Esophagus (tissue), 2 donors: Measurements from ENCODE around the gene AQP9. TPM values are rescaled to one million over a fixed set of nuclear protein-coding genes. Genes with fewer than 3 reads are reported as not detected.
"Not testable (repeated sequence)": the region's sequence is repeated elsewhere in the genome, so short reads cannot be mapped to it uniquely, and the experiment has no call there.

Source experiments
- H3K27ac ChIP-seq, 2 donors: one replicate each; pipeline ENCODE4 v1.5.1; 2013; ENCODE audit warnings: low read depth in 2 of 2, mild to moderate bottlenecking in 2 of 2, inconsistent platforms in 1 of 2, low read length in 1 of 2, moderate library complexity in 1 of 2
- H3K27me3 ChIP-seq, 2 donors: one replicate each; pipeline ENCODE4 v1.6.1; 2013; ENCODE audit warnings: low read length in 2 of 2, control low read depth in 1 of 2, mild to moderate bottlenecking in 1 of 2; ENCODE audit not compliant: insufficient read depth in 2 of 2, control insufficient read depth in 1 of 2
- H3K36me3 ChIP-seq, 2 donors: one replicate each; pipeline ENCODE4 v1.6.1; 2013; ENCODE audit warnings: low read length in 1 of 2; ENCODE audit not compliant: control insufficient read depth in 2 of 2, insufficient read depth in 2 of 2
- H3K4me1 ChIP-seq, 2 donors: one replicate each; pipeline ENCODE4 v1.6.1; 2013; ENCODE audit warnings: low read length in 1 of 2; ENCODE audit not compliant: control insufficient read depth in 2 of 2, insufficient read depth in 2 of 2
- H3K4me3 ChIP-seq, 2 donors: one replicate each; pipeline ENCODE4 v1.5.1; 2013; ENCODE audit warnings: low read length in 2 of 2, mild to moderate bottlenecking in 2 of 2, low read depth in 1 of 2, moderate library complexity in 1 of 2
- H3K9me3 ChIP-seq, 2 donors: one replicate each; pipeline ENCODE4 v1.6.1; 2013; ENCODE audit warnings: mild to moderate bottlenecking in 2 of 2, low read depth in 1 of 2, low read length in 1 of 2, moderate library complexity in 1 of 2; ENCODE audit not compliant: control insufficient read depth in 2 of 2, insufficient read depth in 1 of 2
- WGBS, 2 donors: extraction: QIAGEN DNeasy Blood & Tissue Kit; methylation state at CpG; one replicate each; pipeline ENCODE4 v1.1.7; 2013; 5-methylcytosine and 5-hydroxymethylcytosine counted together
- polyA plus RNA-seq, 2 donors: library from polyadenylated mRNA; stranded (reverse); fragments of 200-250 nt; gene quantifications; one replicate each; pipeline ENCODE4 v1.2.3, GENCODE V29; 2013
- donor health status: healthy with polysubstance abuse.
- donor health status: Bipolar disorder and iron deficiency.

AQP9 gene, protein sequence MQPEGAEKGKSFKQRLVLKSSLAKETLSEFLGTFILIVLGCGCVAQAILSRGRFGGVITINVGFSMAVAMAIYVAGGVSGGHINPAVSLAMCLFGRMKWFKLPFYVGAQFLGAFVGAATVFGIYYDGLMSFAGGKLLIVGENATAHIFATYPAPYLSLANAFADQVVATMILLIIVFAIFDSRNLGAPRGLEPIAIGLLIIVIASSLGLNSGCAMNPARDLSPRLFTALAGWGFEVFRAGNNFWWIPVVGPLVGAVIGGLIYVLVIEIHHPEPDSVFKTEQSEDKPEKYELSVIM
- under 1 TPM; 0.05 to 0.33 TPM for polyA plus RNA-seq

DNA sequence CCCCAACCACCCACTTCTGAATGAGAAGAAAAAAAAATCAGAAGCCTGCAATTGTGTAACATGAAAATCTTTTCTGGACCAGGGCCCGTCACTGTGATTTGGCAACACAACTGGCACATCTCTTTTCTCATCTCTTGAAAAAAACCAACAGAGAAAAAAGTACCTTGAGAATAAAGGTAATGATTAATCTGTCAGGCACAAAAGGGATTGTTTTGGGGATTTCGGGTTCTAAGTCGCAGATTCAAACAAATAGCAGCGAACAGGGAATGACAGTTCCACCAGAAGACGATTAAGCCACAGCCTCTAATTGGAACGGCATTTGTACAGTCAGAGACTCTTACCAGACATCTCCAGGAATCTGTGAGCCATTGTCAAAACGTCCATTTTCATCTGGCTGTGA is at the start of gene AQP9:
AQP9 (plus strand) TSS at position 276 of the 400 bp plus-strand sequence. CDS start 185 bp downstream, outside the sequence.
- WGBS, 2 donors: 50 to 51% methylated on average over 7 of the region's 7 CpGs

DNA sequence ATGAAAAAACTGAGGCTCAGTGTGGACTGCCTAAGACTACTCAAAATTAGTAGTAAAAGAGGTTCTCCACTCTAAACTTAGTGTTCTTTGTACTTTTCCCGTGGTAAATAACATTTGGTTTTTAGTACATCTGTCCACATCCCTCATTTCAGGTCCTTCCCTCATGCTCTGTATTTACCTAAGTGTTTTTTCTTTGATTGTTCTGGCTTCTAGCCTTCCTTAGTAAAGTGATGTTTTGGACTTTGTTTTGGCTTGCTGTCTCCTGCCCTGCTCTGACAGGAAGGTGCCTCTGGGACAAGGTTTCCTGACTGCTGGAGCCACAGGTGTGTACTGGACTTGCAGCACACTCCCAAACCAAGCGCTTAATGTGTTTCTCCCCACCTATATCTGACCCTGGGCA is 42.8 kb upstream of the AQP9 start:
- H3K4me1 ChIP-seq: no peaks in the 10 kb centered on the region
- no peak overlapping the region for H3K4me3 ChIP-seq
- no peaks in the 10 kb centered on the region for H3K9me3 ChIP-seq
- 36% methylated on average over 2 of the region's 2 CpGs for WGBS, 2 donors
- H3K36me3 ChIP-seq: no peaks in the 10 kb centered on the region
- H3K27me3 ChIP-seq: no peaks in the 10 kb centered on the region
- H3K27ac ChIP-seq: no peak overlapping the region

More for the DNA sequence above, at the start of gene AQP9:
- Histone ChIP-seq H3K27me3 (no peaks in the 10 kb centered on the region), H3K4me3 (no peak within 1 kb of the TSS), H3K9me3 (no peaks in the 10 kb centered on the region), H3K4me1 (no peaks in the 10 kb centered on the region), H3K27ac (no peak within 1 kb of the TSS), H3K36me3 (no peaks in the 10 kb centered on the region)

DNA sequence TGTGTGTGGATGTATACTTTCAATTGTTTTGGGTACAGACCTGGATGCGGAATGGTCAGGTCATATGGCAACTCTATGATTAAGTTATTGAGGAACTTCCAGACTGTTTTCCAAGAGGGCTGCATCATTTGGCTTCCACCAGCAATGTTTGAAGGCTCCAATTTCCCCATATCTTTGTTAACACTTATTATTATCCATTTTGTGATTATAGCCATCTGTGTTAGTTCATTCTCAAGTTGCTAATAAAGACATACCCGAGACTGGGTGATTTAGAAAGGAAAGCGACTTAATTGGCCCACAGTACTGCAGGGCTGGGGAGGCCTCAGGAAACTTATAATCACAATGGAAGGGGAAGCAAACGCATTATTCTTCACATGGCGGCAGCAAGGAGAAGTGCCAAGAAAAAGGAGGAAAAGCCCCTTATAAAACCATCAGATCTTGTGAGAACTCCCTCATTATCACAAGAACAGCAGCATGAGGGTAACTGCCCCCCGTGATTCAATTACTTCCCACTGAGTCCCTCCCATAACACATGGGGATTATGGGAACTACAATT is 41.6 kb upstream of the AQP9 start:
- Histone ChIP-seq H3K4me1 (no peaks in the 10 kb centered on the region), H3K36me3 (no peaks in the 10 kb centered on the region), H3K27ac (no peak overlapping the region), H3K9me3 (no peaks in the 10 kb centered on the region), H3K4me3 (peak overlapping the region in 1 of 2 donors; percentile 1), H3K27me3 (no peaks in the 10 kb centered on the region)
- 86 to 89% methylated on average over 6 of the region's 6 CpGs for WGBS, 2 donors

DNA sequence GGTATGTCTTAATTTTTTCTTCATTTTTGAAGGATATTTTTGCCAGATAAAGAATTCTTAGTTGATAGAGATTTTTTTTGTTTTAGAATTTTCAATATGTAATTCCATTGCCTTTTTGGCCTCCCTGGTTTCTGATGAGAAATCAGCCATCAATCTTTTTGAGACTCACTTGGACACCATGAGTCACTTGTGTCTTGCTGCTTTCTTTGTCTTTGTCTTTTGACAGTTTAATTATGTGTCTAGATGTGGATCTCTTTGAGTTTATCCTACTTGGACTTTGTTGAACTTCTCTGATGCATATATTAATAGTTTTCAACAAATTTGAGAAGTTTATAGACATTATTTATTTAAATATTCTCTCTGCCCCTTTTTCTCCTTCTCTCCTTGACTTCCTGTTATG is 34.7 kb upstream of the AQP9 start:
- Histone ChIP-seq H3K27ac (no peak overlapping the region), H3K9me3 (no peaks in the 10 kb centered on the region), H3K4me1 (no peaks in the 10 kb centered on the region), H3K27me3 (no peaks in the 10 kb centered on the region), H3K36me3 (no peaks in the 10 kb centered on the region), H3K4me3 (no peak overlapping the region)

DNA sequence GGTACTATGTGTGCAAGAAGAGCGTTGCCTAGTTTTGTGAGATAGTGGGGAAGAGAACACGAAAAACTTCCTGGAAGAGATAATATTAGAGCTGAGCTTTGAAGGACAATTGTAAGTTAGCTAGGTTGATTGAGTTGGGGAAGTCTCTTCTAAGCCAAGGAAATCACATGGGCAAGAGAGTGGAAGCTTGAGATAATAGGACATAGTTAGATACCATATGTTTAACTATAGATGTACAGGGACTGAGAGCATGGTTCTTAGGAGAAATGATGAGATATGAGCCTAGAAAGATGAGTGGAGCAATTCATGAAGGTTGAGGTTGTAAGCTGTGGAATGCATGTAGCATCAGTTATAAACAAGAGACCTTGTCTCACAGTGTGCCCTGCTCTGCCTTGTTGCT is 30.1 kb upstream of the AQP9 start:
- WGBS, 2 donors: 79 to 80% methylated on average over 2 of the region's 2 CpGs
- Histone ChIP-seq H3K27ac (no peak overlapping the region), H3K4me1 (no peaks in the 10 kb centered on the region), H3K27me3 (no peaks in the 10 kb centered on the region), H3K4me3 (no peak overlapping the region), H3K9me3 (no peaks in the 10 kb centered on the region), H3K36me3 (no peaks in the 10 kb centered on the region)

DNA sequence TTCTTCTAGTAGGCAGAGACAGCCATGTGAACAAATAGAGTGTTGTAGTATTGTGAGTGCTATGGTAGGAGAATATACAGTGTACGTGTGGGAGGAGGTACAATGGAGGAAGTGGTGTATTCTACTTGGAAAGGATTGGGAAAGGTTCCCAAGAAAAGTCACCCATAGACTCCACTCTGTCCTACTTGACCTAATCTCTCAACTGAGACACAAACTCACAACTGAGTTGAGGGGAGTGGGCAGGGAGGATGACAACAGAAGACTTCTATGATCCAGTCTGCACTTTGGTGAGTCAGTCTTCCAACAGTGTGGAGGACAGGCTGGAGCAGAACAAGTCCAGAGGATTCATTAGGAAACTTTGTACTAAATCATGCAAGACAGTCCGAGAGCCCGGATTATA is 28.8 kb upstream of the AQP9 start:
- Histone ChIP-seq H3K4me1 (no peaks in the 10 kb centered on the region), H3K4me3 (no peak overlapping the region), H3K9me3 (no peaks in the 10 kb centered on the region), H3K27me3 (no peaks in the 10 kb centered on the region), H3K36me3 (no peaks in the 10 kb centered on the region), H3K27ac (no peak overlapping the region)
- WGBS, 2 donors: 89 to 93% methylated on average over 3 of the region's 3 CpGs

DNA sequence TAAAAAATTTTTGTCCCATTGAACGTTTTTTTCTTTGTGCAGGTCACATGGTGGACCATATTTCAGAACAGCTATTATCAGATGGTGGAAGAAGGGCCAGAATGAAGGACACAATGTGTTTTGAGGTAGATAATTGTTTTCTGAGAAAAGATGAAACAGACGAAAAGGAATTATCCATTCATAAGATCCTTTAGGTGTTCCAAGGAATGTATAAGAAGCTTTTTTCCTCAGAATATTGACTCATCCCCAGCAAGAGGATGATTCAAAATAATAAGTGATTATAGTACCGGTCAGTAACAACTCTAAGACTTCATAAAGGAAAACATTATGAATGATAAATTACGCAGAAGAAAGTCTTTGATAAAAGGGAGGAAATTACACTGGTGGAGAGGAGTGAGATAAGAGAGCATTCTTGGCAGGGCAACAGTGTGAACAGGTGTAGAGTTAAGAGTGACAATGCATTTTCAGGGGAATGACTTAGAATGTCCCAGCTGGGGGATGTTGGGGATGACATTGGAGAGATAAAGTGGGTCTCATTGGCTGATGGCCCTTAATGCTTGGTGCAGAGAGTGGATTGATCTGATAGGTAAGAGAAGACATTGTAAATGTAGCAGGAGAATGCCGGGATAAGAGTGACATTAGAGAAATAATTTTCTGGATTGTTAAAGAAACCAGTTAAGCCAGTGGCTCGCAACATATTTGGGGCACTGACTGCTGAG is 27.0 kb upstream of the AQP9 start:
- WGBS, 2 donors: 54 to 70% methylated on average over 6 of the region's 6 CpGs
- Histone ChIP-seq H3K27me3 (no peaks in the 10 kb centered on the region), H3K4me3 (no peak overlapping the region), H3K27ac (no peak overlapping the region), H3K4me1 (no peaks in the 10 kb centered on the region), H3K9me3 (no peaks in the 10 kb centered on the region), H3K36me3 (no peaks in the 10 kb centered on the region)

DNA sequence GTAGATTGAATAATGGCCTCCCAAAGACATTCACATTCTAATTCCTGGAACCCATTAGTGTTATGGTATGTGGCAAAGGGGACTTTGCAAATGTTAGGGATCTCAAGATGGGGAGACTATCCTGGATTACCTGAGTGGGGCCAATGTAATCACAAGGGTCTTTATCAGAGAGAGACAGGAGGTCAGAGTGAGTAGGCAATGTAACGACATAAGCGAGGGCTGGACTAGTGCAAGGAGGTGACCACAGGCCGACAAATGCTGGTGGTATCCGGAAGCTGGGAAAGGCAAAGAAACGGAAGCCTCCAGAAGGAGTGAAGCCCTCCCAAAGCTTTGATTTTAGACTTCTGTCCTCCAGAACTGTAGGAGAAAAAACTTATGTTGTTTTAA is 26.5 kb upstream of the AQP9 start:
- no peaks in the 10 kb centered on the region for H3K36me3 ChIP-seq
- WGBS, 2 donors: 85 to 94% methylated on average over 5 of the region's 5 CpGs
- H3K4me3 ChIP-seq: no peak overlapping the region
- no peaks in the 10 kb centered on the region for H3K27me3 ChIP-seq
- H3K27ac ChIP-seq: no peak overlapping the region
- H3K9me3 ChIP-seq: no peaks in the 10 kb centered on the region
- H3K4me1 ChIP-seq: no peaks in the 10 kb centered on the region

DNA sequence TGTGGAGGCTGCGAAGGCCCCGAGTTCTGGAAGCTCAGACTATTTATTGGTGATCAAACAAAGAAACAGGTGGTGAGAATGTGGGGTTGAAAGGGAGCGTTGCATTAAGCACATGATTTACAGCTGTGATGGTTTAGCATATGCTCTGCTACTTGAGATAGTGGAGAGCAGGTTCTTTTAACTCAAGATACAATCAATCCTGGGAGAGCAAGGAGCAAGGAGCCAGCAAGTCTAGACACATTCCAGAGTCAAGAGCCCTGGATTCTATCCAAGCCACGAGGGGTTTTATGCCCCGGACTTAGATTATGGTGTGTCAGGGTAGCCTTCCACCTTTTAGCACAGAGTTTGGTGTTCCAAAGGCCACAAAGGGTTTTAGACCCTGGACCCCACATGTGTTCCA is 24.8 kb upstream of the AQP9 start:
- not testable (repeated sequence) for H3K27ac ChIP-seq

DNA sequence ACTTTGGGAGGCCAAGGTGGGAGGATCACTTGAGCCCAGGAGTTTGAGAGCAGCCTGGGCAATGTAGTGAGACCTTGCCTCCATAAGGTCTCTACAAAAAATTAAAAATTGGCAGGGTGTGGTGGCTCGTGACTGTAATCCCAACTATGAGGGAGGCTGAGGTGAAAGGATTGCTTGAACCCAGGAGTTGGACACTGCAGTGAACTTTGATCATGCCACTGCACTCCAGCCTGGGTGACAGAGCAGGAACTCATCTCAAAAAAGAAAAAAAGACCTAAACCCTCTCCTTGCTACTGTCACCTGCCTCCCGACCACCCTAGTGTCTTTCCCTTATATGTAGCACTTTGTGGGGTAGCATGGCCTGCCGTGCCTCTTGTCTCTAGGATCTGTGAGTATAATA is 23.8 kb upstream of the AQP9 start:
- H3K27ac ChIP-seq: no peak overlapping the region
- no peaks in the 10 kb centered on the region for H3K4me1 ChIP-seq
- no peak overlapping the region for H3K4me3 ChIP-seq
- H3K9me3 ChIP-seq: no peaks in the 10 kb centered on the region
- H3K27me3 ChIP-seq: no peaks in the 10 kb centered on the region
- 73 to 76% methylated on average over 3 of the region's 3 CpGs for WGBS, 2 donors
- no peaks in the 10 kb centered on the region for H3K36me3 ChIP-seq

More for the DNA sequence above, 24.8 kb upstream of the AQP9 start:
- not testable (repeated sequence) for H3K4me1 ChIP-seq, H3K4me3 ChIP-seq, H3K36me3 ChIP-seq, H3K27me3 ChIP-seq, H3K9me3 ChIP-seq
- WGBS, 2 donors: 50 to 54% methylated on average over 5 of the region's 5 CpGs
